GM23248 (cell line): ENCODE data around the gene VPS39.

Experiments used
- EZH2 ChIP-seq: fragments of 200-600 bp; sonication (generic); IDR thresholded peaks from 2 replicates; pipeline ENCODE4 v1.6.1; 2018; ENCODE audit warnings: antibody characterized with exemption, mild to moderate bottlenecking; ENCODE audit not compliant: insufficient read depth, poor library complexity, severe bottlenecking
- EZH2phosphoT487 ChIP-seq: fragments of 200-600 bp; sonication (generic); IDR thresholded peaks from 2 replicates; pipeline ENCODE4 v1.6.1; 2018; ENCODE audit warnings: antibody characterized with exemption, moderate library complexity, mild to moderate bottlenecking, low read depth; ENCODE audit not compliant: insufficient read depth

GRCh38 chr15:42141246-42141645, 66.9 kb downstream of the VPS39 start:
- TF ChIP-seq EZH2 (no peak), EZH2phosphoT487 (no peak)
